Cardiac muscle cell (in vitro differentiated cells and primary cell): ENCODE results near the gene GID4. TPM values are rescaled to one million over a fixed set of nuclear protein-coding genes. Genes with fewer than 3 reads are reported as not detected.
A peak's percentile ranks its signal among the peaks of the same experiment; 100 is the strongest.

Source experiments
- DNase-seq, 2 donors: peaks; one replicate each; pipeline versions ENCODE4 v3.0.0 to v3.0.0-alpha.2; 2010 to 2017; ENCODE audit warnings: low read depth in 1 of 2, low spot score in 1 of 2
- H3K27ac ChIP-seq: fragments of 200-600 bp; sonication (generic); 2 replicates; pipeline ENCODE4 v1.5.1; 2016
- H3K27me3 ChIP-seq: fragments of 200-600 bp; sonication (generic); 2 replicates; pipeline ENCODE4 v1.6.0; 2016; ENCODE audit warnings: control low read depth
- H3K36me3 ChIP-seq: fragments of 200-600 bp; sonication (generic); 2 replicates; pipeline ENCODE4 v1.5.1; 2016; ENCODE audit warnings: control low read depth
- H3K4me1 ChIP-seq: fragments of 200-600 bp; sonication (generic); 2 replicates; pipeline ENCODE4 v1.8.1; 2017; ENCODE audit warnings: low read depth, mild to moderate bottlenecking, mixed run types
- H3K4me3 ChIP-seq: fragments of 200-600 bp; sonication (generic); 2 replicates; pipeline ENCODE4 v1.5.1; 2016; ENCODE audit warnings: mild to moderate bottlenecking
- H3K9me3 ChIP-seq: fragments of 200-600 bp; sonication (generic); 2 replicates; pipeline ENCODE4 v1.5.1; 2017; ENCODE audit warnings: low read depth, mild to moderate bottlenecking, control low read depth
- CTCF ChIP-seq: IDR thresholded peaks from 2 replicates; pipeline ENCODE4 v1.5.1; 2012; ENCODE audit warnings: low read depth, mild to moderate bottlenecking, low read length
- polyA plus RNA-seq: library from polyadenylated mRNA; unstranded; fragments of >200 nt; fragmentation: Nextera tagmentation; extraction: Ambion mirVana; gene quantifications from 2 replicates; pipeline ENCODE4 v1.2.1, GENCODE V29; 2016
- total RNA-seq: library from RNA; depleted of rRNA; stranded (reverse); fragments of >200 nt; gene quantifications from 2 replicates; pipeline ENCODE4 v1.2.3, GENCODE V29; 2016

The GID4 gene
- total and polyA plus RNA-seq, 2 experiments from 2014 or later = 9.8 to 9.9 TPM

- no peak for TF ChIP-seq CTCF
- Histone ChIP-seq H3K4me3 (no peak overlapping the region), H3K4me1 (peaks cover 15% of the 10 kb centered on the region), H3K9me3 (no peaks in the 10 kb centered on the region), H3K27ac (peak overlapping the region; percentile 66), H3K36me3 (no peaks in the 10 kb centered on the region), H3K27me3 (no peaks in the 10 kb centered on the region)
- DNase-seq = peak in 1 of 2 donors; percentile 88
Measured at GRCh38 chr17:18017958-18018357, 21.2 kb upstream of the GID4 start.

GRCh38 chr17:18018411-18018921, 20.7 kb upstream of the GID4 start:
- peaks cover 15% of the 10 kb centered on the region for H3K4me1 ChIP-seq
- H3K9me3 ChIP-seq = no peaks in the 10 kb centered on the region
- no peak for DNase-seq
- no peak overlapping the region for H3K4me3 ChIP-seq
- H3K27ac ChIP-seq = peak overlapping the region; percentile 66
- no peaks in the 10 kb centered on the region for H3K27me3 ChIP-seq
- H3K36me3 ChIP-seq = no peaks in the 10 kb centered on the region
- TF ChIP-seq CTCF = no peak

GRCh38 chr17:18019838-18020154, 19.4 kb upstream of the GID4 start:
- H3K4me3 ChIP-seq = no peak overlapping the region
- no peak for TF ChIP-seq CTCF
- no peak for DNase-seq

GRCh38 chr17:18020971-18021370, 18.2 kb upstream of the GID4 start:
- H3K9me3 ChIP-seq = no peaks in the 10 kb centered on the region
- peaks cover 15% of the 10 kb centered on the region for H3K4me1 ChIP-seq
- H3K27me3 ChIP-seq = no peaks in the 10 kb centered on the region
- H3K36me3 ChIP-seq = no peaks in the 10 kb centered on the region
- no peak overlapping the region for H3K27ac ChIP-seq
- DNase-seq = no peak
- no peak for TF ChIP-seq CTCF
- no peak overlapping the region for H3K4me3 ChIP-seq

More at GRCh38 chr17:18019838-18020154, 19.4 kb upstream of the GID4 start:
- Histone ChIP-seq H3K27me3 (no peaks in the 10 kb centered on the region), H3K36me3 (no peaks in the 10 kb centered on the region), H3K4me1 (peaks cover 15% of the 10 kb centered on the region), H3K9me3 (no peaks in the 10 kb centered on the region), H3K27ac (no peak overlapping the region)

GRCh38 chr17:18021372-18021771, 17.8 kb upstream of the GID4 start:
- no peaks in the 10 kb centered on the region for H3K36me3 ChIP-seq
- no peak for TF ChIP-seq CTCF
- H3K4me1 ChIP-seq = peaks cover 15% of the 10 kb centered on the region
- H3K27me3 ChIP-seq = no peaks in the 10 kb centered on the region
- H3K27ac ChIP-seq = no peak overlapping the region
- no peak overlapping the region for H3K4me3 ChIP-seq
- no peak for DNase-seq
- H3K9me3 ChIP-seq = no peaks in the 10 kb centered on the region
